ENCODE data around the gene ACAN. TPM values are rescaled to one million over a fixed set of nuclear protein-coding genes. Genes with fewer than 3 reads are reported as not detected.

The ACAN gene
- total RNA-seq, 1 donor from 2014 or later: 2.0 TPM

GRCh38 chr15:88800026-88800425 is 3.2 kb upstream of the ACAN start:
- no peak for DNase-seq (ENCODE audit: low spot score, unreplicated experiment)
- no peak for TF ChIP-seq CTCF (IDR thresholded peaks at IDR 0.05; ENCODE audit: unreplicated experiment)
- H3K4me1 Mint-ChIP-seq (ENCODE audit: low read depth): peaks cover 7% of the 10 kb centered on the region
- peaks cover 65% of the 10 kb centered on the region for H3K27me3 Mint-ChIP-seq
- H3K27ac Mint-ChIP-seq: no peak overlapping the region
- no peaks in the 10 kb centered on the region for H3K36me3 Mint-ChIP-seq (ENCODE audit: insufficient read depth)
- no peaks in the 10 kb centered on the region for H3K9me3 Mint-ChIP-seq (ENCODE audit: low read depth)
- H3K4me3 Mint-ChIP-seq (ENCODE audit: low read depth): no peak overlapping the region

- no peak for TF ChIP-seq CTCF (IDR thresholded peaks at IDR 0.05; ENCODE audit: unreplicated experiment)
- no peak overlapping the region for H3K4me3 Mint-ChIP-seq (ENCODE audit: low read depth)
Observed at GRCh38 chr15:88800738-88801137, 2.5 kb upstream of the ACAN start.

GRCh38 chr15:88802250-88802990 is 816 bp upstream of the ACAN start:
- Mint-ChIP-seq H3K9me3 (ENCODE audit: low read depth) (no peaks in the 10 kb centered on the region), H3K27me3 (peaks cover 77% of the 10 kb centered on the region), H3K4me3 (ENCODE audit: low read depth) (peak overlapping the region; percentile 85), H3K4me1 (ENCODE audit: low read depth) (peaks cover 7% of the 10 kb centered on the region), H3K27ac (no peak overlapping the region), H3K36me3 (ENCODE audit: insufficient read depth) (no peaks in the 10 kb centered on the region)
- no peak for DNase-seq (ENCODE audit: low spot score, unreplicated experiment)
- TF ChIP-seq CTCF (IDR thresholded peaks at IDR 0.05; ENCODE audit: unreplicated experiment): no peak

More at GRCh38 chr15:88800738-88801137, 2.5 kb upstream of the ACAN start:
- no peak overlapping the region for H3K27ac Mint-ChIP-seq
- no peak for DNase-seq (ENCODE audit: low spot score, unreplicated experiment)
- H3K9me3 Mint-ChIP-seq (ENCODE audit: low read depth): no peaks in the 10 kb centered on the region
- H3K27me3 Mint-ChIP-seq: peaks cover 72% of the 10 kb centered on the region
- peaks cover 7% of the 10 kb centered on the region for H3K4me1 Mint-ChIP-seq (ENCODE audit: low read depth)
- H3K36me3 Mint-ChIP-seq (ENCODE audit: insufficient read depth): no peaks in the 10 kb centered on the region

- peak; percentile 10 for DNase-seq (ENCODE audit: low spot score, unreplicated experiment)
- peaks cover 79% of the 10 kb centered on the region for H3K27me3 Mint-ChIP-seq
- H3K9me3 Mint-ChIP-seq (ENCODE audit: low read depth): no peaks in the 10 kb centered on the region
- no peak for TF ChIP-seq CTCF (IDR thresholded peaks at IDR 0.05; ENCODE audit: unreplicated experiment)
- no peak overlapping the region for H3K27ac Mint-ChIP-seq
- peaks cover 7% of the 10 kb centered on the region for H3K4me1 Mint-ChIP-seq (ENCODE audit: low read depth)
- peak overlapping the region; percentile 85 for H3K4me3 Mint-ChIP-seq (ENCODE audit: low read depth)
- H3K36me3 Mint-ChIP-seq (ENCODE audit: insufficient read depth): no peaks in the 10 kb centered on the region
Observed at GRCh38 chr15:88802991-88803240, 320 bp upstream of the ACAN start.

GRCh38 chr15:88803920-88804247 is 648 bp downstream of the ACAN start:
- H3K4me3 Mint-ChIP-seq (ENCODE audit: low read depth): peak overlapping the region; percentile 67
- H3K27me3 Mint-ChIP-seq: peaks cover 75% of the 10 kb centered on the region
- no peak overlapping the region for H3K27ac Mint-ChIP-seq
- no peak for TF ChIP-seq CTCF (IDR thresholded peaks at IDR 0.05; ENCODE audit: unreplicated experiment)
- H3K9me3 Mint-ChIP-seq (ENCODE audit: low read depth): no peaks in the 10 kb centered on the region
- DNase-seq (ENCODE audit: low spot score, unreplicated experiment): no peak
- H3K36me3 Mint-ChIP-seq (ENCODE audit: insufficient read depth): no peaks in the 10 kb centered on the region
- H3K4me1 Mint-ChIP-seq (ENCODE audit: low read depth): peaks cover 7% of the 10 kb centered on the region

All from progenitor cell of endocrine pancreas (in vitro differentiated cells).